ENCODE measurements around the gene PRR3. TPM values are rescaled to one million over a fixed set of nuclear protein-coding genes. Genes with fewer than 3 reads are reported as not detected.

The PRR3 gene
- 11.6 and 12.9 TPM in 2 replicates for total RNA-seq

GRCh38 chr6:30556906-30557682 lies at the start of gene PRR3:
Gene PRR3, plus strand, starts transcription at chr6:30557295. Its CDS starts 50 bp downstream, at chr6:30557345.

GRCh38 chr6:30556066-30556905 lies 809 bp upstream of the PRR3 start, which contains the start of gene GNL1:
Gene GNL1, minus strand, starts transcription at chr6:30556489. Its CDS starts 286 bp downstream, at chr6:30556203.

GRCh38 chr6:30571075-30571761 lies 14.1 kb downstream of the PRR3 start, which contains the start of gene ABCF1:
Gene ABCF1, plus strand, starts transcription at chr6:30571442. Its CDS starts 46 bp downstream, at chr6:30571488.

Other genes with a start within 250 kb of the PRR3 start
- 7.4 and 8.2 TPM in 2 replicates for gene TRIM39, start 230.4 kb upstream of the PRR3 start, total RNA-seq
- gene RPP21, start 212.1 kb upstream of the PRR3 start, total RNA-seq, result 85.0 and 96.0 TPM in 2 replicates
- gene HLA-E, start 67.8 kb upstream of the PRR3 start, total RNA-seq, result 92.2 and 93.1 TPM in 2 replicates
- gene GNL1, start 806 bp upstream of the PRR3 start, total RNA-seq, result 28.7 and 42.5 TPM in 2 replicates
- 31.1 and 34.2 TPM in 2 replicates for gene ABCF1, start 14.1 kb downstream of the PRR3 start, total RNA-seq
- 19.8 and 24.0 TPM in 2 replicates for gene PPP1R10, start 59.9 kb downstream of the PRR3 start, total RNA-seq
- gene MRPS18B, start 60.5 kb downstream of the PRR3 start, total RNA-seq, result 65.1 and 70.5 TPM in 2 replicates
- gene ATAT1, start 69.6 kb downstream of the PRR3 start, total RNA-seq, result 4.5 and 6.4 TPM in 2 replicates
- gene C6orf136, start 89.8 kb downstream of the PRR3 start, total RNA-seq, result 6.8 and 8.7 TPM in 2 replicates
- 25.1 and 29.6 TPM in 2 replicates for gene DHX16, start 115.7 kb downstream of the PRR3 start, total RNA-seq
- 58.6 and 62.5 TPM in 2 replicates for gene PPP1R18, start 129.3 kb downstream of the PRR3 start, total RNA-seq
- gene NRM, start 133.7 kb downstream of the PRR3 start, total RNA-seq, result 21.0 and 24.1 TPM in 2 replicates
- 9.8 and 11.6 TPM in 2 replicates for gene MDC1, start 160.0 kb downstream of the PRR3 start, total RNA-seq
- gene TUBB, start 163.1 kb downstream of the PRR3 start, total RNA-seq, result 2,052 and 2,194 TPM in 2 replicates
- 178 and 180 TPM in 2 replicates for gene FLOT1, start 185.4 kb downstream of the PRR3 start, total RNA-seq
- 56.9 and 75.8 TPM in 2 replicates for gene IER3, start 187.3 kb downstream of the PRR3 start, total RNA-seq

Data from bronchus fibroblast of lung (primary cell).